K562 (cell line): ENCODE results near the gene UQCRC2. TPM values are rescaled to one million over a fixed set of nuclear protein-coding genes. Genes with fewer than 3 reads are reported as not detected.

ENCODE experiments used
- ATAC-seq: fragments of 200-7000 bp; cut with Tn5 transposase; 3 replicates; pipeline ENCODE4 v1.9.1; 2020; ENCODE audit warnings: moderate library complexity
- BruUV-seq: library from RNA; stranded (reverse); fragments of 400-500 nt; replicated peaks from 2 replicates; lab custom pipeline; 2021; lab: Mats Ljungman, UMichigan
- CTCF ChIA-PET: fragments of 300-600 bp; formaldehyde crosslinking; extraction: SDS; loops from one replicate; lab custom pipeline; 2021; ENCODE audit warnings: low intra/inter-chr PET ratio; lab: Yijun Ruan, JAX
- POLR2A ChIA-PET: fragments of 300-600, 350-650 bp; sonication (Branson Sonifier 250); formaldehyde crosslinking; extraction: SDS; loops from one replicate; lab custom pipeline; 2021; ENCODE audit warnings: antibody characterized with exemption, inconsistent platforms; lab: Yijun Ruan, JAX
- DNase-seq, 4 experiments: peaks; one replicate each; pipeline versions ENCODE4 v3.0.0 to v3.0.0-alpha.2; 2011 to 2018; ENCODE audit warnings: low spot score in 3 of 4, mixed read lengths in 3 of 4; ENCODE audit errors: extremely low read depth in 1 of 4
- FAIRE-seq: peaks from 2 replicates; lab custom pipeline; 2011; peaks lifted over from hg19 to GRCh38; lab: Jason Lieb, UNC
- H2AFZ ChIP-seq: 2 replicates; pipeline ENCODE4 v1.6.0; 2011; ENCODE audit warnings: low read depth, low read length, control low read depth, inconsistent platforms
- H3K27ac ChIP-seq: fragments of 200-600 bp; 3 replicates; pipeline ENCODE4 v1.8.0; 2011; ENCODE audit warnings: low read depth, mild to moderate bottlenecking, control low read depth, inconsistent platforms, low read length, moderate library complexity, mixed read lengths; ENCODE audit errors: extremely low read depth
- H3K27me3 ChIP-seq, 2 experiments: fragments of 300-600 bp in 1 of 2; 2 replicates in 1 of 2; 3 replicates in 1 of 2; pipeline versions ENCODE4 v1.6.0 to v1.8.0; 2011; ENCODE audit warnings: inconsistent platforms in 2 of 2, low read length in 2 of 2, mild to moderate bottlenecking in 1 of 2, mixed read lengths in 1 of 2, moderate library complexity in 1 of 2; ENCODE audit not compliant: control insufficient read depth in 2 of 2, insufficient read depth in 2 of 2
- H3K36me3 ChIP-seq: fragments of 300-600 bp; 3 replicates; pipeline ENCODE4 v1.8.0; 2011; ENCODE audit warnings: mild to moderate bottlenecking, low read length, inconsistent platforms; ENCODE audit not compliant: control insufficient read depth, insufficient read depth
- H3K4me1 ChIP-seq, 2 experiments: fragments of 200-600 bp in 1 of 2; replicated peaks in 1 of 2; 2 replicates in 1 of 2; 3 replicates in 1 of 2; pipeline versions ENCODE4 v1.5.1 to v1.8.0; 2011; ENCODE audit warnings: inconsistent platforms in 2 of 2, low read length in 2 of 2, mild to moderate bottlenecking in 1 of 2, mixed read lengths in 1 of 2, moderate library complexity in 1 of 2; ENCODE audit not compliant: control insufficient read depth in 2 of 2, insufficient read depth in 2 of 2
- H3K4me2 ChIP-seq: 2 replicates; pipeline ENCODE4 v1.6.1; 2011; ENCODE audit warnings: low read length, control low read depth, inconsistent platforms, mixed read lengths; ENCODE audit not compliant: insufficient read depth
- H3K4me3 ChIP-seq: fragments of 200-600 bp; sonication (generic), shearing (Covaris generic); 2 replicates; pipeline ENCODE4 v1.5.1; 2016; ENCODE audit warnings: control low read depth, inconsistent platforms
- H3K79me2 ChIP-seq: fragments of 200-600 bp; 3 replicates; pipeline ENCODE4 v1.8.0; 2011; ENCODE audit warnings: low read length, inconsistent platforms; ENCODE audit not compliant: control insufficient read depth, insufficient read depth
- H3K9ac ChIP-seq, 2 experiments: 2 replicates each; pipeline versions ENCODE4 v1.6.0 to v1.6.1; 2011; ENCODE audit warnings: low read depth in 2 of 2, low read length in 2 of 2, control low read depth in 1 of 2, inconsistent platforms in 1 of 2, mild to moderate bottlenecking in 1 of 2, mixed read lengths in 1 of 2; ENCODE audit not compliant: insufficient read depth in 1 of 2
- H3K9me1 ChIP-seq: one replicate; pipeline ENCODE4 v1.6.0; 2011; ENCODE audit warnings: inconsistent platforms, mild to moderate bottlenecking, low read length, moderate library complexity; ENCODE audit not compliant: control insufficient read depth, insufficient read depth
- H3K9me3 ChIP-seq: replicated peaks from 2 replicates; pipeline ENCODE4 v1.5.1; 2011; ENCODE audit warnings: low read depth, low read length, inconsistent platforms; ENCODE audit not compliant: control insufficient read depth, insufficient read depth
- H4K20me1 ChIP-seq: replicated peaks from 2 replicates; pipeline ENCODE4 v1.6.1; 2011; ENCODE audit warnings: low read length, inconsistent platforms, mixed read lengths; ENCODE audit not compliant: control insufficient read depth, insufficient read depth
- BHLHE40 ChIP-seq: IDR thresholded peaks from 2 replicates; pipeline ENCODE4 v1.6.1; 2011; ENCODE audit warnings: low read length, improper control_type of control experiment
- CBFA2T3 ChIP-seq: fragments of 450-650 bp; IDR thresholded peaks from 2 replicates; pipeline ENCODE4 v1.6.1; 2017
- E2F4 ChIP-seq: sonication (generic); formaldehyde crosslinking; IDR thresholded peaks from 2 replicates; pipeline ENCODE4 v1.8.0; 2022; ENCODE audit warnings: mild to moderate bottlenecking, low read depth, missing genetic modification reagents
- ERF ChIP-seq: fragments of 450-650 bp; formaldehyde crosslinking; IDR thresholded peaks from 2 replicates; pipeline ENCODE4 v1.4.0; 2020; ENCODE audit warnings: mild to moderate bottlenecking, mixed read lengths
- GMEB1 ChIP-seq: fragments of 250-450 bp; sonication (Bioruptor Pico); IDR thresholded peaks from 2 replicates; pipeline ENCODE4 v1.4.0; 2020; ENCODE audit warnings: mild to moderate bottlenecking
- HMG20B ChIP-seq: fragments of 250-450 bp; sonication (Bioruptor Pico); IDR thresholded peaks from 2 replicates; pipeline ENCODE4 v1.5.0; 2021; ENCODE audit warnings: mild to moderate bottlenecking
- JUN ChIP-seq, 2 experiments: sonication (generic) in 1 of 2; formaldehyde crosslinking in 1 of 2; IDR thresholded peaks; 2 replicates each; pipeline versions ENCODE4 v1.6.1 to v1.8.0; 2012 to 2022; ENCODE audit warnings: borderline replicate concordance in 2 of 2, mild to moderate bottlenecking in 2 of 2, improper control_type of control experiment in 1 of 2, low read depth in 1 of 2, low read length in 1 of 2, missing genetic modification reagents in 1 of 2
- NCOR1 ChIP-seq: fragments of 450-650 bp; IDR thresholded peaks from 2 replicates; pipeline ENCODE4 v1.6.1; 2016; ENCODE audit warnings: mild to moderate bottlenecking, moderate library complexity
- NFATC3 ChIP-seq: fragments of 450-650 bp; IDR thresholded peaks from 2 replicates; pipeline ENCODE4 v1.6.1; 2017; ENCODE audit warnings: mild to moderate bottlenecking
- SAP30 ChIP-seq: fragments of 200-600 bp; sonication (generic); IDR thresholded peaks from 2 replicates; pipeline ENCODE4 v1.6.1; 2012; ENCODE audit warnings: borderline replicate concordance, low read depth, mild to moderate bottlenecking, moderate library complexity, low read length, control low read depth, inconsistent platforms; ENCODE audit not compliant: insufficient read depth, poor library complexity, severe bottlenecking
- THAP12 ChIP-seq: fragments of 250-450 bp; sonication (Bioruptor Pico); IDR thresholded peaks from 2 replicates; pipeline ENCODE4 v1.9.0; 2021; ENCODE audit warnings: mild to moderate bottlenecking, inconsistent platforms
- VEZF1 ChIP-seq: fragments of 200-800 bp; sonication (Bioruptor generic); IDR thresholded peaks from 2 replicates; pipeline ENCODE4 v1.6.1; 2017; ENCODE audit warnings: missing genetic modification characterization, missing compliant biosample characterization
- XRCC4 ChIP-seq: IDR thresholded peaks from one replicate; pipeline ENCODE4 v1.6.1; 2011; ENCODE audit not compliant: insufficient read depth, insufficient read length; ENCODE audit errors: extremely low read depth
- WGBS: fragments of 100-300 bp; shearing (Covaris generic); methylation state at CpG from one replicate; pipeline ENCODE4 v1.1.6; 2016; ENCODE audit warnings: low coverage, mixed read lengths; ENCODE audit not compliant: insufficient coverage; ENCODE audit errors: missing lambda C conversion rate; 5-methylcytosine and 5-hydroxymethylcytosine counted together
- in situ Hi-C: fragments of 300-500 bp; cut with MboI; formaldehyde crosslinking; loops from 4 replicates; pipeline ENCODE4 v1.15.0; 2018; ENCODE audit warnings: inconsistent platforms, mixed read lengths
- intact Hi-C: fragments of 100-400 bp; cut with micrococcal nuclease; formaldehyde crosslinking; loops from 2 replicates; pipeline ENCODE4 v1.14.2; 2022
- polyA plus RNA-seq, 8 experiments: library from polyadenylated mRNA; depleted of rRNA in 4 of 8; stranded (reverse) in 5 of 8; unstranded in 3 of 8; fragments of >200 nt; fragmentation: Nextera tagmentation in 2 of 8; fragmentation: Illumina TruSeq in 1 of 8; extraction: Ambion mirVana in 2 of 8; extraction: Trizol in 1 of 8; gene quantifications; 2 replicates each; pipeline versions ENCODE4 v1.2.1 to v1.2.3, GENCODE V29; 2011 to 2014; ENCODE audit warnings: inconsistent platforms in 1 of 8, missing spikeins in 1 of 8
- total RNA-seq, 7 experiments: library from RNA; depleted of rRNA in 6 of 7; stranded (reverse); fragments of >200 nt in 6 of 7; fragmentation: Illumina TruSeq in 2 of 7; extraction: Trizol in 2 of 7; gene quantifications; 2 replicates each; pipeline versions ENCODE4 v1.2.1 to v1.2.3, GENCODE V29; 2011 to 2021; ENCODE audit warnings: low replicate concordance in 1 of 7

Gene UQCRC2
- total and polyA plus RNA-seq, 9 of the 15 experiments (the other 6 are each of a cell fraction or from before 2014, with no cell fraction given): 177 to 516 (median 319) TPM

GRCh38 chr16:21943571-21943970, 9.6 kb upstream of the UQCRC2 start (continued):
- TF ChIP-seq JUN (IDR thresholded peaks at IDR 0.05; ENCODE audit: borderline replicate concordance, low read depth, low read length) (no peak), JUN (CRISPR knock-in tag; IDR thresholded peaks at IDR 0.05; ENCODE audit: borderline replicate concordance) (no peak), XRCC4 (no peak), VEZF1 (CRISPR knock-in tag) (no peak)

- ATAC-seq: no peak
- ChIA-PET CTCF (no interaction called here), POLR2A (no interaction called here)
- Histone ChIP-seq H3K27me3 (peaks cover 8 to 20% of the 10 kb centered on the region in 2 experiments), H4K20me1 (peaks cover 10% of the 10 kb centered on the region; the same call in 1 of the 2 replicates), H3K9me1 (peaks cover 2% of the 10 kb centered on the region), H3K36me3 (peaks cover 3% of the 10 kb centered on the region; the same call in 2 of the 3 replicates), H2AFZ (no peak overlapping the region), H3K79me2 (peaks cover 16% of the 10 kb centered on the region), H3K9me3 (no peaks in the 10 kb centered on the region), H3K4me1 (peaks cover 0 to 4% of the 10 kb centered on the region in 2 experiments; a peak in 2 of 5 replicates), H3K27ac (no peak overlapping the region), H3K4me2 (no peak overlapping the region), H3K4me3 (no peak overlapping the region), H3K9ac (no peak overlapping the region)
- in situ Hi-C loops (loop anchor here (10.0 to 25.0 kb wide), 4 partner anchors 110 to 498 kb away; no protein-coding TSS in a partner anchor), intact Hi-C loops (no loop called here)
- no TSS peak for BruUV-seq
- 5% methylated on average over 9 of the region's 9 CpGs for WGBS
- DNase-seq: peak in 2 of 4 experiments; percentile 8 to 13
- no peak for FAIRE-seq
- TF ChIP-seq BHLHE40 (no peak), ERF (CRISPR knock-in tag) (no peak), THAP12 (CRISPR knock-in tag) (no peak), NCOR1 (no peak), HMG20B (CRISPR knock-in tag) (no peak), CBFA2T3 (peak; percentile 51), SAP30 (no peak), NFATC3 (no peak), E2F4 (no peak), GMEB1 (CRISPR knock-in tag) (no peak)
These were observed 6.1 kb upstream of the UQCRC2 start for GRCh38 chr16:21946889-21947635.
